Caki2 (cell line): ENCODE data around the gene SLA2. TPM values are rescaled to one million over a fixed set of nuclear protein-coding genes. Genes with fewer than 3 reads are reported as not detected.
"Not testable (repeated sequence)": the region's sequence is repeated elsewhere in the genome, so short reads cannot be mapped to it uniquely, and the experiment has no call there.

Experiments used
- DNase-seq: peaks from one replicate; pipeline ENCODE4 v3.0.0-alpha.2; 2015; ENCODE audit warnings: low read depth
- in situ Hi-C: cut with HindIII; loops from 2 replicates; pipeline ENCODE4 v1.10.0; 2016; ENCODE audit warnings: low sequenced_read_pairs, low pct_unique_long_range_greater_than_20kb, mixed read lengths
- total RNA-seq: library from RNA; depleted of rRNA; stranded (reverse); fragments of >200 nt; shearing (Covaris generic); gene quantifications from 2 replicates; pipeline ENCODE4 v1.2.3, GENCODE V29; 2014; ENCODE audit warnings: low replicate concordance

SLA2 gene
- total RNA-seq, 1 experiment from 2014 or later = 0.27 TPM

- in situ Hi-C loops = no loop called here
- DNase-seq = no peak
These were observed 58.5 kb downstream of the SLA2 start for GRCh38 chr20:36587388-36588070.

GRCh38 chr20:36585410-36586125 lies 60.4 kb downstream of the SLA2 start:
- DNase-seq = peak; percentile 58
- in situ Hi-C loops = no loop called here

- in situ Hi-C loops = no loop called here
- DNase-seq = no peak
These were observed 61.9 kb downstream of the SLA2 start for GRCh38 chr20:36584018-36584481.

- DNase-seq = no peak
These were observed 63.2 kb downstream of the SLA2 start for GRCh38 chr20:36582821-36583220.

GRCh38 chr20:36582322-36582721 lies 63.7 kb downstream of the SLA2 start:
- in situ Hi-C loops = no loop called here
- DNase-seq = no peak

More at GRCh38 chr20:36582821-36583220, 63.2 kb downstream of the SLA2 start:
- in situ Hi-C loops = no loop called here

DNA sequence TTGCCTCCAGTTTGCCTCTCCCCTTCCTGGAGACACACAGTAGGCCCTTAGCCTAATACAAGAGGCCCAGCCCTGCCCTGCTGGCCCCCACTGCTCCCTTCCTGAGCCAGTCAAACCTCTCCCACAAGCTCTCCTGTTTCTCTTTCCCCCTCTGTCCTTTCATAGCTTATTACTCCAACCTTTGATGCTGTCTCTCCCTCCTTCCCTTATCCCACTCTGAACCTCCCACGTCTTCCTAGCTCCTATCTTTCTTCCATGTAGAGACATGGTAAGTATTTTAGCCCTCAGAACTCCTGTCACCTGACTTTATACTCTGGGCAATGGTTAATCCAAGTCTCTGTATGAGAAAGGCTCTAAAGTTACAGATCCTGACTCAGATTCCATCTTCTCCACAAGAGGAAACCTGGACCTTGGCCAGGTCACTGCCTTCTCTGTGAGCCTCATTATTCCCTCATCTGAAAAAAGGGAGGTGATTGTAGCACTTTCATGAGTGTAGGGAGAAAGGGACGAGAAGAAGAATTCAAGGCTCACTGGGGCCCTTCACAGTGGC lies 65.9 kb downstream of the SLA2 start:
- peak; percentile 80 for DNase-seq
- in situ Hi-C loops = no loop called here

- in situ Hi-C loops = no loop called here
These were observed 67.5 kb downstream of the SLA2 start for GRCh38 chr20:36578356-36579041.

GRCh38 chr20:36576081-36576445 lies 69.9 kb downstream of the SLA2 start:
- no peak for DNase-seq
- in situ Hi-C loops = no loop called here

More at GRCh38 chr20:36578356-36579041, 67.5 kb downstream of the SLA2 start:
- no peak for DNase-seq

GRCh38 chr20:36574366-36575135 lies 71.4 kb downstream of the SLA2 start:
- in situ Hi-C loops = no loop called here
- no peak for DNase-seq

DNA sequence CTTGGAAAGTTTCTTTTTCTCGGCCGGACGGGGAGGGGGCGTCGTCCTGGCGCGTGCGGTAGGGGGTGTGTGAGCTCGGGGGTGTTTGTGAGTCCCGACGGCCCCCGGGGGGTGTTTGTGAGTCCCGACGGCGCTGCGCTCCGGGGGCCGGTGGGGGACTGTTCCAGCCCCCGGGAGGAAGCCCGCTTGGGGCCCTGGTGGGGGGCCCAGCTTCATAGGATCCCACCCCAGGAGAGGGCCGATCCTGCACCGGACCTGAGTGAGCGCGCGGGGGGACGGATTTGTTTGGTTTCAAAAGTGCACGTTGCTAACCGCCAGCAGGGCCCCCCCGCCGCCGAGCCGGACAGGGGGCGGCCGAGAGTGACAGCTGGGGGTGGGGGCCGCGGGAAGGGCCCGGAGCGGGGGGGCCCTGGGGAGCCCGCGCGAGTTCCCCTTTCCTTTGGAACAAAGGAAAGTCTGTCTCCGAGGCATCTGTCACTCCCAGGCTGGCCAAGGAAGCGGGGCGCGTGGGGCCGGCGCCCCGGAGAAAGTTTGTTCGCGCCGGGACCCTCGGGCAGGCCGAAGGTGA lies 72.1 kb downstream of the SLA2 start:
- in situ Hi-C loops = no loop called here
- no peak for DNase-seq

DNA sequence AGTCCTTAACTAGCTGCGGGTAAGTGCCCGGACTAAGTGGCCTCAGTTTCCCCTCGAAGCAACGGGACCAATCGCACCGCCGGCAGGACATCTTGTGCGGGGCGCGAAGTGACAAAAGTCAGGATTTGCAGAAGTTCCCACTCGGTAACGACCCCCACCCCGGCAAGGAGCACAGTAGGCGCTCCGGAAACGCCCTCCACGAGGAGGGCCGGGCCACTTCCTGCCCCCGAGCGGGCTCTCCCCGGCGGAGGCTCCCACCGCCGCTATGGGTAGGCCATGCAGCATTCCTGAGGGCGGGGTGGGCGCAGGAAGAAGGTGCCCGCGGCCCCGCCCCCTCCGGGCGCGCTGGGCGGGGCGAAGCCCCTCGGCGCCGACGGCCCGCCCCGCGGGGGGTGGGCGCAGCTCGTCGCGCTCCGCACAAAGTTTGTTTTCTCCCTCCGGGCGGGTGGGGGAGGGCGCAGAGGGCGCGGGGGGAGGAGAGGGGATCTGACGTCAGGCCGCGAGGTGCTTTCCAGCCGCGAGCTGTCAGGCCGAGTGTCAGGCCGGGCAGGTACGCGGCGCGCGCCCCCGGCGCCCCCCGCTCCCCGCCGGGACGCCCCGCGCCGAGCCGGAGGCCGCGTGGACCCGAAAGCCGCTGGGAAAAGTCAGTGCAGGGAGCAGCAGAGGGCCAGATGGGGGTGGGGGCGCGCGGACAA lies 72.7 kb downstream of the SLA2 start, which contains the start of gene TGIF2:
TGIF2 (plus strand) TSS at position 495 of the 695 bp plus-strand sequence. CDS start 5,178 bp downstream, outside the sequence.
- in situ Hi-C loops = no loop called here
- DNase-seq = peak; percentile 88

DNA sequence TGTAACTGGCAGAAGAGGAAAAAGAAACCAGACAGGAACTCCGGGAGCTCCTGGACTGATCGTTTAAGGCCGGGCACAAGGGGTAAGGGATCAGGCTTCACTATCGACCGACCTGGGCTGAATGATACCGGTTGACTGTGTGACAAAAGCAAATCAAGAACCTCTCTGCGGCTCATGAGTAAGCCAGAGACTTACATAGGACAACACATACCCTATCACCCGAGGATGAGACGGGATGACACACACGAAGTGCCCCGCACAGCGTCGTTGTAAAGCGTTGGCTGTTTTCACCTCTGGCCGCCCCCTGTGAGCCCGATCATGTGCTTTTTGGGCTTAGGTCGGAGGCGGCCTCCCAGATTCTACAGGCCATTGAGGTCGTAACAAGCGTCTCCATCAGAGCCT lies 73.3 kb downstream of the SLA2 start:
- in situ Hi-C loops = no loop called here
- DNase-seq = no peak

GRCh38 chr20:36571564-36572504 lies 74.2 kb downstream of the SLA2 start:
- in situ Hi-C loops = no loop called here
- DNase-seq = no peak

GRCh38 chr20:36569847-36570429 lies 76.1 kb downstream of the SLA2 start:
- DNase-seq = no peak
- in situ Hi-C loops = no loop called here

DNA sequence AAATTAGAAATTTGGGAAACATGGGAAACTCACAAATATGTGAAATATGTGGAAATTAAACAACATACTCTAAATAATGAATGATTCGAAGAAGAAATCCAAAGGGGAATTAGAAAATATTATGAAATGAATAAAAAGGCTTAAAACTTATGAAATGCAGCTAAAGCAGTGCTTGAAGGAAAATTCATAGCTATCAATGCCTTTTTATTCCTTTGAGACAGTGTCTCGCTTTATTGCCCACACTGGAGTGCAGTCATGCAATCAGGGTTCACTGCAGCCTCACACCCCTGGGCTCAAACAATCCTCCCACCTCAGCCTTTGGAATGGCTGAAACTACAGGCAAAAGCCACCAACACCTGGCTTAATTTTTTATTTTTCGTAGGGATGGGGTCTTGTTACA lies 80.5 kb downstream of the SLA2 start:
- in situ Hi-C loops = no loop called here
- no peak for DNase-seq

- in situ Hi-C loops, DNase-seq: not testable (repeated sequence)
These were observed 81.3 kb downstream of the SLA2 start for GRCh38 chr20:36564726-36565121.
